GM23338 (cell line): Measurements from ENCODE around the gene TIMMDC1. TPM values are rescaled to one million over a fixed set of nuclear protein-coding genes. Genes with fewer than 3 reads are reported as not detected.

ENCODE experiments used
- ATAC-seq: fragments of 200-7000 bp; cut with Tn5 transposase; 3 replicates; pipeline ENCODE4 v1.9.1; 2020
- DNase-seq: peaks from one replicate; pipeline ENCODE4 v3.0.0-alpha.2; 2015; ENCODE audit warnings: low spot score
- H2AFZ ChIP-seq: fragments of 200-600 bp; sonication (generic); 2 replicates; pipeline ENCODE4 v1.8.0; 2016; ENCODE audit warnings: antibody characterized with exemption, mild to moderate bottlenecking, moderate library complexity
- H3F3A ChIP-seq: fragments of 200-600 bp; sonication (generic); replicated peaks from 2 replicates; pipeline ENCODE4 v1.8.0; 2017; ENCODE audit warnings: antibody characterized with exemption, mixed run types, low read depth
- H3K27ac ChIP-seq: fragments of 200-600 bp; sonication (generic); 2 replicates; pipeline ENCODE4 v1.6.1; 2016; ENCODE audit warnings: low read depth
- H3K27me3 ChIP-seq: fragments of 200-600 bp; sonication (generic); 2 replicates; pipeline ENCODE4 v1.8.0; 2016; ENCODE audit warnings: mild to moderate bottlenecking, mixed run types, moderate library complexity; ENCODE audit not compliant: insufficient read depth
- H3K36me3 ChIP-seq: fragments of 200-600 bp; sonication (generic); 2 replicates; pipeline ENCODE4 v1.8.0; 2016; ENCODE audit warnings: mild to moderate bottlenecking; ENCODE audit not compliant: insufficient read depth
- H3K4me1 ChIP-seq: fragments of 200-600 bp; sonication (generic); 2 replicates; pipeline ENCODE4 v1.8.0; 2016; ENCODE audit warnings: mild to moderate bottlenecking, moderate library complexity; ENCODE audit not compliant: insufficient read depth
- H3K4me2 ChIP-seq: fragments of 200-600 bp; sonication (generic); 2 replicates; pipeline ENCODE4 v1.7.1; 2017; ENCODE audit warnings: mixed run types
- H3K4me3 ChIP-seq: fragments of 200-600 bp; sonication (generic); 2 replicates; pipeline ENCODE4 v1.6.1; 2016; ENCODE audit warnings: mixed run types
- H3K79me2 ChIP-seq: fragments of 200-600 bp; sonication (generic); replicated peaks from 2 replicates; pipeline ENCODE4 v1.8.0; 2017; ENCODE audit warnings: mild to moderate bottlenecking; ENCODE audit not compliant: insufficient read depth
- H3K9me2 ChIP-seq: fragments of 200-600 bp; sonication (generic); 2 replicates; pipeline ENCODE4 v1.8.0; 2017; ENCODE audit not compliant: insufficient read depth
- H4K20me1 ChIP-seq: fragments of 200-600 bp; sonication (generic); replicated peaks from 2 replicates; pipeline ENCODE4 v1.8.0; 2017; ENCODE audit warnings: mild to moderate bottlenecking; ENCODE audit not compliant: insufficient read depth
- H3K27ac Mint-ChIP-seq: 2 replicates; pipeline ENCODE4 v1.8.0; 2020; ENCODE audit warnings: inconsistent platforms, mild to moderate bottlenecking, moderate library complexity, mixed read lengths
- H3K27me3 Mint-ChIP-seq: 3 replicates; pipeline ENCODE4 v1.8.0; 2022; ENCODE audit warnings: low read depth, mild to moderate bottlenecking, moderate library complexity, mixed read lengths, inconsistent platforms; ENCODE audit not compliant: insufficient read depth, poor library complexity
- H3K36me3 Mint-ChIP-seq: 3 replicates; pipeline ENCODE4 v1.8.0; 2021; ENCODE audit warnings: low read depth, mild to moderate bottlenecking, inconsistent platforms, moderate library complexity, mixed read lengths
- H3K4me1 Mint-ChIP-seq: 3 replicates; pipeline ENCODE4 v1.8.0; 2020; ENCODE audit warnings: mild to moderate bottlenecking, inconsistent platforms, mixed read lengths
- H3K4me3 Mint-ChIP-seq: 3 replicates; pipeline ENCODE4 v1.8.0; 2021; ENCODE audit warnings: moderate library complexity, mild to moderate bottlenecking, inconsistent platforms, mixed read lengths
- H3K9me3 Mint-ChIP-seq: 3 replicates; pipeline ENCODE4 v1.8.0; 2020; ENCODE audit warnings: moderate library complexity, mild to moderate bottlenecking, inconsistent platforms, mixed read lengths
- CREB1 ChIP-seq: fragments of 250-450 bp; sonication (Bioruptor Pico); IDR thresholded peaks from 2 replicates; pipeline ENCODE4 v1.5.0; 2020; ENCODE audit warnings: low read depth, mild to moderate bottlenecking, moderate library complexity
- EZH2 ChIP-seq: fragments of 200-600 bp; sonication (generic); IDR thresholded peaks from one replicate; pipeline ENCODE4 v1.8.0; 2017; ENCODE audit warnings: antibody characterized with exemption, mild to moderate bottlenecking, low read depth; ENCODE audit not compliant: unreplicated experiment
- EZH2phosphoT487 ChIP-seq: fragments of 200-600 bp; sonication (generic); IDR thresholded peaks from one replicate; pipeline ENCODE4 v1.8.1; 2018; ENCODE audit warnings: antibody characterized with exemption; ENCODE audit not compliant: unreplicated experiment
- JUNB ChIP-seq: IDR thresholded peaks from one replicate; pipeline ENCODE4 v1.6.1; 2016; ENCODE audit warnings: antibody characterized with exemption; ENCODE audit not compliant: unreplicated experiment
- NANOG ChIP-seq: IDR thresholded peaks from 2 replicates; pipeline ENCODE4 v1.6.1; 2016; ENCODE audit warnings: antibody characterized with exemption, borderline replicate concordance
- POLR2AphosphoS5 ChIP-seq: IDR thresholded peaks from 2 replicates; pipeline ENCODE4 v1.6.1; 2016; ENCODE audit warnings: antibody characterized with exemption, low read depth
- REST ChIP-seq: IDR thresholded peaks from one replicate; pipeline ENCODE4 v1.6.1; 2018; ENCODE audit warnings: antibody characterized with exemption; ENCODE audit not compliant: unreplicated experiment
- STAT1 ChIP-seq: IDR thresholded peaks from one replicate; pipeline ENCODE4 v1.6.1; 2016; ENCODE audit warnings: antibody characterized with exemption; ENCODE audit not compliant: unreplicated experiment
- ZNF114 ChIP-seq: fragments of 250-450 bp; sonication (Bioruptor Pico); IDR thresholded peaks from 2 replicates; pipeline ENCODE4 v1.5.0; 2020; ENCODE audit warnings: mild to moderate bottlenecking, moderate library complexity
- ZNF331 ChIP-seq: fragments of 250-450 bp; sonication (Bioruptor Pico); IDR thresholded peaks from 2 replicates; pipeline ENCODE4 v1.5.0; 2020; ENCODE audit warnings: low read depth, mild to moderate bottlenecking, moderate library complexity
- polyA plus RNA-seq: library from polyadenylated mRNA; unstranded; fragments of >200 nt; fragmentation: Nextera tagmentation; extraction: Ambion mirVana; gene quantifications from 2 replicates; pipeline ENCODE4 v1.2.1, GENCODE V29; 2016
- total RNA-seq: library from RNA; depleted of rRNA; stranded (reverse); fragments of >200 nt; shearing (Covaris generic); gene quantifications from 2 replicates; pipeline ENCODE4 v1.2.3, GENCODE V29; 2014
- TF ChIP-seq, protein P1 (sequence below): IDR thresholded peaks from 2 replicates; pipeline ENCODE4 v1.6.1; 2016; ENCODE audit warnings: antibody characterized with exemption
- TF ChIP-seq, protein P2 (sequence below), 2 experiments: fragments of 200-600 bp in 1 of 2; sonication (generic) in 1 of 2; conservative IDR thresholded peaks; 2 replicates each; pipeline versions ENCODE4 v1.5.1 to v1.6.1; 2016 to 2017; ENCODE audit warnings: antibody characterized with exemption in 2 of 2, low read depth in 2 of 2, mild to moderate bottlenecking in 2 of 2, moderate library complexity in 1 of 2
- TF ChIP-seq, protein P3 (sequence below): fragments of 250-450 bp; sonication (Bioruptor Pico); IDR thresholded peaks from 2 replicates; pipeline ENCODE4 v1.5.0; 2020; ENCODE audit warnings: mild to moderate bottlenecking, moderate library complexity

The TIMMDC1 gene
- total and polyA plus RNA-seq, 2 experiments from 2014 or later, result 62.2 to 105 TPM

DNA sequence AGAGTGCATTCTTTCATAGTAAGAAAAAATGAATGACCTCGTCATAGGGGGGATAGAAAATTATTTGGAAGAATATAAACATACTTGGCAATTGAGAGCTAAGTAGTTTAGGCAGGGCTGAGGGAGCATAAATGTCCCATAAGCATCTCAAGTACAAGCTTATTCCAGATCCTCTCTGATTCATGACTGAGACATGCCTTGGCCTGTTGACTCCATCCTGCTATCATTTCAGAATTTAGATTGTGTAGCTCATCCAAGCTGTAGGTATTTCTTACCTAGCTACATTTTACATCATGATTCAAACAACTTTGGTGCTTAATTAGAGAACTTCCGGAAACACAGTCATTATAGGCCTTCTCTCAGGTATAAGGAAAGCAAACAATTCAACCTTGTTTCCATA lies 17.3 kb upstream of the TIMMDC1 start:
- no peak overlapping the region for H3K4me3 Mint-ChIP-seq
- H3F3A ChIP-seq, result no peaks in the 10 kb centered on the region
- H3K27me3 ChIP-seq, result no peaks in the 10 kb centered on the region
- no peak overlapping the region for H3K4me2 ChIP-seq
- no peak overlapping the region for H3K4me3 ChIP-seq
- no peaks in the 10 kb centered on the region for H3K4me1 ChIP-seq
- H3K9me3 Mint-ChIP-seq, result no peaks in the 10 kb centered on the region
- H4K20me1 ChIP-seq, result 0 out of 2 replicates have a peak, but pooled peaks cover 2% of the 10 kb centered on the region
- no peaks in the 10 kb centered on the region for H3K4me1 Mint-ChIP-seq
- H3K27ac Mint-ChIP-seq, result no peak overlapping the region
- DNase-seq, result no peak
- TF ChIP-seq ZNF114 (no peak), POLR2AphosphoS5 (no peak), JUNB (no peak), EZH2 (no peak), NANOG (no peak), CREB1 (CRISPR knock-in tag) (no peak), ZNF331 (CRISPR knock-in tag) (no peak), EZH2phosphoT487 (no peak), REST (no peak), STAT1 (no peak)
- TF ChIP-seq, protein P1, sequence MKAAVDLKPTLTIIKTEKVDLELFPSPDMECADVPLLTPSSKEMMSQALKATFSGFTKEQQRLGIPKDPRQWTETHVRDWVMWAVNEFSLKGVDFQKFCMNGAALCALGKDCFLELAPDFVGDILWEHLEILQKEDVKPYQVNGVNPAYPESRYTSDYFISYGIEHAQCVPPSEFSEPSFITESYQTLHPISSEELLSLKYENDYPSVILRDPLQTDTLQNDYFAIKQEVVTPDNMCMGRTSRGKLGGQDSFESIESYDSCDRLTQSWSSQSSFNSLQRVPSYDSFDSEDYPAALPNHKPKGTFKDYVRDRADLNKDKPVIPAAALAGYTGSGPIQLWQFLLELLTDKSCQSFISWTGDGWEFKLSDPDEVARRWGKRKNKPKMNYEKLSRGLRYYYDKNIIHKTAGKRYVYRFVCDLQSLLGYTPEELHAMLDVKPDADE, result no peak
- TF ChIP-seq, protein P2, sequence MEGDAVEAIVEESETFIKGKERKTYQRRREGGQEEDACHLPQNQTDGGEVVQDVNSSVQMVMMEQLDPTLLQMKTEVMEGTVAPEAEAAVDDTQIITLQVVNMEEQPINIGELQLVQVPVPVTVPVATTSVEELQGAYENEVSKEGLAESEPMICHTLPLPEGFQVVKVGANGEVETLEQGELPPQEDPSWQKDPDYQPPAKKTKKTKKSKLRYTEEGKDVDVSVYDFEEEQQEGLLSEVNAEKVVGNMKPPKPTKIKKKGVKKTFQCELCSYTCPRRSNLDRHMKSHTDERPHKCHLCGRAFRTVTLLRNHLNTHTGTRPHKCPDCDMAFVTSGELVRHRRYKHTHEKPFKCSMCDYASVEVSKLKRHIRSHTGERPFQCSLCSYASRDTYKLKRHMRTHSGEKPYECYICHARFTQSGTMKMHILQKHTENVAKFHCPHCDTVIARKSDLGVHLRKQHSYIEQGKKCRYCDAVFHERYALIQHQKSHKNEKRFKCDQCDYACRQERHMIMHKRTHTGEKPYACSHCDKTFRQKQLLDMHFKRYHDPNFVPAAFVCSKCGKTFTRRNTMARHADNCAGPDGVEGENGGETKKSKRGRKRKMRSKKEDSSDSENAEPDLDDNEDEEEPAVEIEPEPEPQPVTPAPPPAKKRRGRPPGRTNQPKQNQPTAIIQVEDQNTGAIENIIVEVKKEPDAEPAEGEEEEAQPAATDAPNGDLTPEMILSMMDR (conservative IDR thresholded peaks at IDR 0.05; ENCODE audit: low read depth in 2 of 2), result no peak
- TF ChIP-seq, protein P3, sequence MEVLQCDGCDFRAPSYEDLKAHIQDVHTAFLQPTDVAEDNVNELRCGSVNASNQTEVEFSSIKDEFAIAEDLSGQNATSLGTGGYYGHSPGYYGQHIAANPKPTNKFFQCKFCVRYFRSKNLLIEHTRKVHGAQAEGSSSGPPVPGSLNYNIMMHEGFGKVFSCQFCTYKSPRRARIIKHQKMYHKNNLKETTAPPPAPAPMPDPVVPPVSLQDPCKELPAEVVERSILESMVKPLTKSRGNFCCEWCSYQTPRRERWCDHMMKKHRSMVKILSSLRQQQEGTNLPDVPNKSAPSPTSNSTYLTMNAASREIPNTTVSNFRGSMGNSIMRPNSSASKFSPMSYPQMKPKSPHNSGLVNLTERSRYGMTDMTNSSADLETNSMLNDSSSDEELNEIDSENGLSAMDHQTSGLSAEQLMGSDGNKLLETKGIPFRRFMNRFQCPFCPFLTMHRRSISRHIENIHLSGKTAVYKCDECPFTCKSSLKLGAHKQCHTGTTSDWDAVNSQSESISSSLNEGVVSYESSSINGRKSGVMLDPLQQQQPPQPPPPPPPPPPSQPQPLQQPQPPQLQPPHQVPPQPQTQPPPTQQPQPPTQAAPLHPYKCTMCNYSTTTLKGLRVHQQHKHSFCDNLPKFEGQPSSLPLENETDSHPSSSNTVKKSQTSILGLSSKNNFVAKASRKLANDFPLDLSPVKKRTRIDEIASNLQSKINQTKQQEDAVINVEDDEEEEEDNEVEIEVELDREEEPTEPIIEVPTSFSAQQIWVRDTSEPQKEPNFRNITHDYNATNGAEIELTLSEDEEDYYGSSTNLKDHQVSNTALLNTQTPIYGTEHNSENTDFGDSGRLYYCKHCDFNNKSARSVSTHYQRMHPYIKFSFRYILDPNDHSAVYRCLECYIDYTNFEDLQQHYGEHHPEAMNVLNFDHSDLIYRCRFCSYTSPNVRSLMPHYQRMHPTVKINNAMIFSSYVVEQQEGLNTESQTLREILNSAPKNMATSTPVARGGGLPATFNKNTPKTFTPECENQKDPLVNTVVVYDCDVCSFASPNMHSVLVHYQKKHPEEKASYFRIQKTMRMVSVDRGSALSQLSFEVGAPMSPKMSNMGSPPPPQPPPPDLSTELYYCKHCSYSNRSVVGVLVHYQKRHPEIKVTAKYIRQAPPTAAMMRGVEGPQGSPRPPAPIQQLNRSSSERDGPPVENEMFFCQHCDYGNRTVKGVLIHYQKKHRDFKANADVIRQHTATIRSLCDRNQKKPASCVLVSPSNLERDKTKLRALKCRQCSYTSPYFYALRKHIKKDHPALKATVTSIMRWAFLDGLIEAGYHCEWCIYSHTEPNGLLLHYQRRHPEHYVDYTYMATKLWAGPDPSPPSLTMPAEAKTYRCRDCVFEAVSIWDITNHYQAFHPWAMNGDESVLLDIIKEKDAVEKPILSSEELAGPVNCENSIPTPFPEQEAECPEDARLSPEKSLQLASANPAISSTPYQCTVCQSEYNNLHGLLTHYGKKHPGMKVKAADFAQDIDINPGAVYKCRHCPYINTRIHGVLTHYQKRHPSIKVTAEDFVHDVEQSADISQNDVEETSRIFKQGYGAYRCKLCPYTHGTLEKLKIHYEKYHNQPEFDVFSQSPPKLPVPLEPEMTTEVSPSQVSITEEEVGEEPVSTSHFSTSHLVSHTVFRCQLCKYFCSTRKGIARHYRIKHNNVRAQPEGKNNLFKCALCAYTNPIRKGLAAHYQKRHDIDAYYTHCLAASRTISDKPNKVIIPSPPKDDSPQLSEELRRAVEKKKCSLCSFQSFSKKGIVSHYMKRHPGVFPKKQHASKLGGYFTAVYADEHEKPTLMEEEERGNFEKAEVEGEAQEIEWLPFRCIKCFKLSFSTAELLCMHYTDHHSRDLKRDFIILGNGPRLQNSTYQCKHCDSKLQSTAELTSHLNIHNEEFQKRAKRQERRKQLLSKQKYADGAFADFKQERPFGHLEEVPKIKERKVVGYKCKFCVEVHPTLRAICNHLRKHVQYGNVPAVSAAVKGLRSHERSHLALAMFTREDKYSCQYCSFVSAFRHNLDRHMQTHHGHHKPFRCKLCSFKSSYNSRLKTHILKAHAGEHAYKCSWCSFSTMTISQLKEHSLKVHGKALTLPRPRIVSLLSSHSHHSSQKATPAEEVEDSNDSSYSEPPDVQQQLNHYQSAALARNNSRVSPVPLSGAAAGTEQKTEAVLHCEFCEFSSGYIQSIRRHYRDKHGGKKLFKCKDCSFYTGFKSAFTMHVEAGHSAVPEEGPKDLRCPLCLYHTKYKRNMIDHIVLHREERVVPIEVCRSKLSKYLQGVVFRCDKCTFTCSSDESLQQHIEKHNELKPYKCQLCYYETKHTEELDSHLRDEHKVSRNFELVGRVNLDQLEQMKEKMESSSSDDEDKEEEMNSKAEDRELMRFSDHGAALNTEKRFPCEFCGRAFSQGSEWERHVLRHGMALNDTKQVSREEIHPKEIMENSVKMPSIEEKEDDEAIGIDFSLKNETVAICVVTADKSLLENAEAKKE (CRISPR knock-in tag), result no peak
- no peaks in the 10 kb centered on the region for H3K79me2 ChIP-seq
- no peak for ATAC-seq
- no peak overlapping the region for H2AFZ ChIP-seq
- H3K36me3 ChIP-seq, result peaks cover 26% of the 10 kb centered on the region
- H3K27me3 Mint-ChIP-seq, result no peaks in the 10 kb centered on the region
- peaks cover 15% of the 10 kb centered on the region for H3K36me3 Mint-ChIP-seq
- 0 out of 2 replicates have a peak overlapping the region, but pooled peaks have one; percentile 22 for H3K27ac ChIP-seq
- H3K9me2 ChIP-seq, result no peaks in the 10 kb centered on the region
